ENCODE measurements around the gene PRM1. TPM values are rescaled to one million over a fixed set of nuclear protein-coding genes. Genes with fewer than 3 reads are reported as not detected.

Gene PRM1
- total and polyA plus RNA-seq, 2 of the 13 experiments (the other 11 are each of a cell fraction or from before 2014, with no cell fraction given) = not detected

DNA sequence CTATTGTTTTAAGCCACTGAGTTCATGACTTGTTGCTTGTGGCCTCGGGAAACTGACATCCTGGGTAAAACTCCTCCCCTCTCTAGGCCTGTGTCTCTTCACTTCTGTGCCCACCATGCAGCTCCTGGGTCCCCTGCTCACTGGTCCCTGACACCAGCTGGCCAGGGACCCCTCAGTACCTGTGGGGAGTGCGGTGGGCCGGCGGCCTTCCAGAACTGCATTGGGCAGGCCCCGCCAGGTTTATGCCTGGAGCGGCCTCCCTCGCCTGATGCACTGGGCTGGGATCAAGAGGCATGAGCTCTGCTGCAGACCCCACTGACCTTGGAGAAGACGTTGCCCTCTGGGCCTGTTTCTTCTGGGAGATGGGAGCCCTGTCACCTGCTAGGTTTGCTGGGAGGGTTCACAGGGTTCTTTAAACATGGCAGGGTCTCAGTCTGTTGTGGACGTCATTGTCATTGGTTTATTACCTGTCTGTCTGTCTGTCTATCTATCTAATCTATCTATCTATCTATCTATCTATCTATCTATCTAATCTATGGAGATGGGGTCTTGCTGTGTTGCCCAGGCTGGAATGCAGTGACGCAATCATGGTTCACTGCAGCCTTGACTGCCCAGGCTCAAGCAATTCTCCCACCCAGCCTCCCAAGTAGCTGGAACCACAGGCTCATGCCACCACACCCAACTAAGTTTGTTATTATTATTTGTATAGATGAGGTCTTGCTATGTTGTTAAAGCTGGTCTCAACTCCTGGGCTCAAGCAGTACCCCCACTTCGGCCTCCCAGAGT is 42.6 kb upstream of the PRM1 start:
- in situ Hi-C loops (cut with HindIII; ENCODE audit: extremely low pct_ligation_motif_present, low pct_unique_long_range_greater_than_20kb) = no loop called here
- Histone ChIP-seq H3K4me3 (replicated peaks in 1 of 3; ENCODE audit: insufficient read depth in 1 of 3, low read depth in 2 of 3, low read length in 3 of 3) (no peak overlapping the region), H4K20me1 (ENCODE audit: insufficient read depth, low read length) (no peaks in the 10 kb centered on the region), H3K9me3 (ENCODE audit: low read length) (no peaks in the 10 kb centered on the region), H3K4me1 (ENCODE audit: insufficient read depth, low read length) (peaks cover 43% of the 10 kb centered on the region), H3K9ac (ENCODE audit: insufficient read depth, low read depth, low read length) (no peak overlapping the region), H2AFZ (ENCODE audit: low read length) (no peak overlapping the region), H3K27ac (ENCODE audit: extremely low read length, insufficient read depth, low read length) (no peak overlapping the region), H3K36me3 (replicated peaks in 1 of 2; ENCODE audit: control insufficient read depth in 1 of 2, insufficient read depth in 2 of 2, low read length in 2 of 2) (no peaks in the 10 kb centered on the region), H3K4me2 (ENCODE audit: low read depth, low read length) (no peak overlapping the region), H3K79me2 (ENCODE audit: insufficient read depth, low read length) (no peaks in the 10 kb centered on the region), H3K27me3 (ENCODE audit: control insufficient read depth in 1 of 2, insufficient read depth in 2 of 2, low read length in 2 of 2) (no peaks in the 10 kb centered on the region)
- CTCF ChIA-PET (ENCODE audit: low intra/inter-chr PET ratio, low total read pairs) = no interaction called here
- intact Hi-C loops (cut with micrococcal nuclease; ENCODE audit: unreplicated experiment) = no loop called here
- FAIRE-seq = no peak
- no TSS peak for BruUV-seq (replicated peaks)
- no peak for ATAC-seq
- DNase-seq (ENCODE audit: low spot score) = no peak
- POLR2A ChIA-PET = interaction anchor here (0.5 to 1.3 kb wide), 2 partner anchors 16 to 23 kb away, joined by 4 read pairs; no protein-coding TSS in a partner anchor
- WGBS (ENCODE audit: low lambda C conversion rate) = 63% methylated on average over 11 of the region's 11 CpGs
- no peak for TF ChIP-seq ZNF550 (CRISPR knock-in tag; IDR thresholded peaks at IDR 0.05; ENCODE audit: borderline replicate concordance)
- TF ChIP-seq, protein P1, sequence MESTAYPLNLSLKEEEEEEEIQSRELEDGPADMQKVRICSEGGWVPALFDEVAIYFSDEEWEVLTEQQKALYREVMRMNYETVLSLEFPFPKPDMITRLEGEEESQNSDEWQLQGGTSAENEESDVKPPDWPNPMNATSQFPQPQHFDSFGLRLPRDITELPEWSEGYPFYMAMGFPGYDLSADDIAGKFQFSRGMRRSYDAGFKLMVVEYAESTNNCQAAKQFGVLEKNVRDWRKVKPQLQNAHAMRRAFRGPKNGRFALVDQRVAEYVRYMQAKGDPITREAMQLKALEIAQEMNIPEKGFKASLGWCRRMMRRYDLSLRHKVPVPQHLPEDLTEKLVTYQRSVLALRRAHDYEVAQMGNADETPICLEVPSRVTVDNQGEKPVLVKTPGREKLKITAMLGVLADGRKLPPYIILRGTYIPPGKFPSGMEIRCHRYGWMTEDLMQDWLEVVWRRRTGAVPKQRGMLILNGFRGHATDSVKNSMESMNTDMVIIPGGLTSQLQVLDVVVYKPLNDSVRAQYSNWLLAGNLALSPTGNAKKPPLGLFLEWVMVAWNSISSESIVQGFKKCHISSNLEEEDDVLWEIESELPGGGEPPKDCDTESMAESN (CRISPR knock-in tag; conservative IDR thresholded peaks at IDR 0.05) = no peak
- TF ChIP-seq PHF5A (CRISPR knock-in tag; IDR thresholded peaks at IDR 0.05; ENCODE audit: low read depth, unreplicated experiment) = no peak
- no peak for TF ChIP-seq ZBTB3 (CRISPR knock-in tag; IDR thresholded peaks at IDR 0.05; ENCODE audit: borderline replicate concordance, low read depth)
- no peak for TF ChIP-seq ZSCAN9 (CRISPR knock-in tag; IDR thresholded peaks at IDR 0.05; ENCODE audit: borderline replicate concordance)
- peak; percentile 76 for TF ChIP-seq ZMYM3 (CRISPR knock-in tag; IDR thresholded peaks at IDR 0.05)
- TF ChIP-seq ZNF468 (CRISPR knock-in tag; IDR thresholded peaks at IDR 0.05) = no peak
- TF ChIP-seq CEBPG (CRISPR knock-in tag; IDR thresholded peaks at IDR 0.05) = peak; percentile 53
- TF ChIP-seq, protein P2, sequence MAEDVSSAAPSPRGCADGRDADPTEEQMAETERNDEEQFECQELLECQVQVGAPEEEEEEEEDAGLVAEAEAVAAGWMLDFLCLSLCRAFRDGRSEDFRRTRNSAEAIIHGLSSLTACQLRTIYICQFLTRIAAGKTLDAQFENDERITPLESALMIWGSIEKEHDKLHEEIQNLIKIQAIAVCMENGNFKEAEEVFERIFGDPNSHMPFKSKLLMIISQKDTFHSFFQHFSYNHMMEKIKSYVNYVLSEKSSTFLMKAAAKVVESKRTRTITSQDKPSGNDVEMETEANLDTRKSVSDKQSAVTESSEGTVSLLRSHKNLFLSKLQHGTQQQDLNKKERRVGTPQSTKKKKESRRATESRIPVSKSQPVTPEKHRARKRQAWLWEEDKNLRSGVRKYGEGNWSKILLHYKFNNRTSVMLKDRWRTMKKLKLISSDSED (CRISPR knock-in tag; IDR thresholded peaks at IDR 0.05) = no peak
- TF ChIP-seq ZNF891 (CRISPR knock-in tag; IDR thresholded peaks at IDR 0.05) = 0 out of 2 replicates have a peak, but pooled peaks have one; percentile 33
- TF ChIP-seq TOE1 (CRISPR knock-in tag; IDR thresholded peaks at IDR 0.05) = no peak
- no peak for TF ChIP-seq KDM6A (CRISPR knock-in tag; IDR thresholded peaks at IDR 0.05; ENCODE audit: low read depth)
- no peak for TF ChIP-seq ZKSCAN8 (CRISPR knock-in tag; IDR thresholded peaks at IDR 0.05; ENCODE audit: borderline replicate concordance)
- TF ChIP-seq, protein P3, sequence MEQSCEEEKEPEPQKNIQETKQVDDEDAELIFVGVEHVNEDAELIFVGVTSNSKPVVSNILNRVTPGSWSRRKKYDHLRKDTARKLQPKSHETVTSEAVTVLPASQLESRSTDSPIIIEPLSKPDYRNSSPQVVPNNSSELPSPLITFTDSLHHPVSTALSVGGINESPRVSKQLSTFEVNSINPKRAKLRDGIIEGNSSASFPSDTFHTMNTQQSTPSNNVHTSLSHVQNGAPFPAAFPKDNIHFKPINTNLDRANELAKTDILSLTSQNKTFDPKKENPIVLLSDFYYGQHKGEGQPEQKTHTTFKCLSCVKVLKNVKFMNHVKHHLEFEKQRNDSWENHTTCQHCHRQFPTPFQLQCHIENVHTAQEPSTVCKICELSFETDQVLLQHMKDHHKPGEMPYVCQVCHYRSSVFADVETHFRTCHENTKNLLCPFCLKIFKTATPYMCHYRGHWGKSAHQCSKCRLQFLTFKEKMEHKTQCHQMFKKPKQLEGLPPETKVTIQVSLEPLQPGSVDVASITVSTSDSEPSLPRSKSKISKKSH (CRISPR knock-in tag; IDR thresholded peaks at IDR 0.05; ENCODE audit: borderline replicate concordance) = peak; percentile 41; the same call in 1 of the 2 replicates
- TF ChIP-seq TBL1XR1 (IDR thresholded peaks at IDR 0.05; ENCODE audit: borderline replicate concordance, low read length, partially characterized antibody) = no peak
- TF ChIP-seq, protein P4, sequence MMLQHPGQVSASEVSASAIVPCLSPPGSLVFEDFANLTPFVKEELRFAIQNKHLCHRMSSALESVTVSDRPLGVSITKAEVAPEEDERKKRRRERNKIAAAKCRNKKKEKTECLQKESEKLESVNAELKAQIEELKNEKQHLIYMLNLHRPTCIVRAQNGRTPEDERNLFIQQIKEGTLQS (CRISPR knock-in tag; IDR thresholded peaks at IDR 0.05) = 0 out of 2 replicates have a peak, but pooled peaks have one; percentile 14
- TF ChIP-seq ZNF383 (CRISPR knock-in tag; IDR thresholded peaks at IDR 0.05; ENCODE audit: borderline replicate concordance) = 0 out of 2 replicates have a peak, but pooled peaks have one; percentile 38
- no peak for TF ChIP-seq MED13 (CRISPR knock-in tag; IDR thresholded peaks at IDR 0.05)
- peak; percentile 24; the same call in 1 of the 2 replicates for TF ChIP-seq ZNF460 (CRISPR knock-in tag; IDR thresholded peaks at IDR 0.05; ENCODE audit: borderline replicate concordance)
- TF ChIP-seq PAWR (CRISPR knock-in tag; IDR thresholded peaks at IDR 0.05; ENCODE audit: borderline replicate concordance) = no peak
